Dedifferentiated amniotic fluid mesenchymal stem cell (primary cell): ENCODE results near the gene GARS1.

Experiments used
- DNase-seq: peaks from one replicate; pipeline ENCODE4 v3.0.0-alpha.2; 2016; ENCODE audit errors: extremely low spot score

GARS1 gene

GRCh38 chr7:30682212-30683083 lies 87.8 kb downstream of the GARS1 start, which contains the start of gene CRHR2:
CRHR2 (minus strand) TSS chr7:30682456; CDS start chr7:30682280, 176 bp downstream.
- no peak for DNase-seq

DNA sequence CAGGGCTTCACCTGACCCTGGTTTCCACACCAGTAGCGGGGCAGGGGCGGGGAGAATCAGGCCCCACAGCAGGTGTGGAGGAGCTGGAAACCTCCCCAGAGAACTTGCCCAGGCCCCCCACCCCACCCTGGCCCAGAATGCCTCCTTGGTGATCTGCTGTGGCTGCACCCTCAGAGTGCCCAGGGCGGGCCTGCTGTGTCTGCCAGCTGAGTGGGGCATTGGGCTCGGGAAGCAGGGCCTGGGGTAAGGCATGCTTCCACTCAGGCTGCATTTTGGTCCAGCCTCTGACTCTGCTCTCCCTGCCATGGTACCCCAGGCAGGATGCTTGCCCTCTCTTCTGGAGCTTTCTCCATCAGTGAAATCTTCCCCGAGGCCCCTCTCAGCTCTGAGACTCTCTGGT lies 88.6 kb downstream of the GARS1 start:
- no peak for DNase-seq
